ENCODE data around the gene EVC. TPM values are rescaled to one million over a fixed set of nuclear protein-coding genes. Genes with fewer than 3 reads are reported as not detected.

EVC gene
- total RNA-seq, 1 donor: 58.2 TPM

DNA sequence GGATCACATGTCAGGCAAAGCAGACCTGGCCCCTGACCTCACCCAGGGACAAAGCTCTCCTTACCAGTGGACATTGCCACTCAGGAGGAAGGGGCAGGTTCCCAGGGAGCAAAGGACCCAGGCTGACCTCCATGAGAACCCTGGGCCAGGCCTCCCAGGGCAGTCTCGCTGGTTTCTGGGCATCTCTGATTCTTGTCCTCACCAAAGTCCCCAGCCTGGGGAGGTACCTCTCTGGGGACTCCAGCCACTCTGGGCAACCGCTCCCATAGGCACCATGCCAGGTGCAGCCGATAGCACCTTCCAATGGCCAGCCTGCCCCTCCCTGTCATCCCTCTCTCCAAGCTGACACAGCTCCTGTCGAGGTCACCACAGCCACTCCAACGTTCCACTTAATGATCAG, 10.5 kb upstream of the EVC start:
- no peak for DNase-seq (ENCODE audit: low read depth)
- TF ChIP-seq, protein P1, sequence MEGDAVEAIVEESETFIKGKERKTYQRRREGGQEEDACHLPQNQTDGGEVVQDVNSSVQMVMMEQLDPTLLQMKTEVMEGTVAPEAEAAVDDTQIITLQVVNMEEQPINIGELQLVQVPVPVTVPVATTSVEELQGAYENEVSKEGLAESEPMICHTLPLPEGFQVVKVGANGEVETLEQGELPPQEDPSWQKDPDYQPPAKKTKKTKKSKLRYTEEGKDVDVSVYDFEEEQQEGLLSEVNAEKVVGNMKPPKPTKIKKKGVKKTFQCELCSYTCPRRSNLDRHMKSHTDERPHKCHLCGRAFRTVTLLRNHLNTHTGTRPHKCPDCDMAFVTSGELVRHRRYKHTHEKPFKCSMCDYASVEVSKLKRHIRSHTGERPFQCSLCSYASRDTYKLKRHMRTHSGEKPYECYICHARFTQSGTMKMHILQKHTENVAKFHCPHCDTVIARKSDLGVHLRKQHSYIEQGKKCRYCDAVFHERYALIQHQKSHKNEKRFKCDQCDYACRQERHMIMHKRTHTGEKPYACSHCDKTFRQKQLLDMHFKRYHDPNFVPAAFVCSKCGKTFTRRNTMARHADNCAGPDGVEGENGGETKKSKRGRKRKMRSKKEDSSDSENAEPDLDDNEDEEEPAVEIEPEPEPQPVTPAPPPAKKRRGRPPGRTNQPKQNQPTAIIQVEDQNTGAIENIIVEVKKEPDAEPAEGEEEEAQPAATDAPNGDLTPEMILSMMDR (IDR thresholded peaks at IDR 0.05; ENCODE audit: insufficient read depth, low read length): no peak
- no peak overlapping the region for H3K4me3 ChIP-seq (ENCODE audit: low read depth, low read length)

DNA sequence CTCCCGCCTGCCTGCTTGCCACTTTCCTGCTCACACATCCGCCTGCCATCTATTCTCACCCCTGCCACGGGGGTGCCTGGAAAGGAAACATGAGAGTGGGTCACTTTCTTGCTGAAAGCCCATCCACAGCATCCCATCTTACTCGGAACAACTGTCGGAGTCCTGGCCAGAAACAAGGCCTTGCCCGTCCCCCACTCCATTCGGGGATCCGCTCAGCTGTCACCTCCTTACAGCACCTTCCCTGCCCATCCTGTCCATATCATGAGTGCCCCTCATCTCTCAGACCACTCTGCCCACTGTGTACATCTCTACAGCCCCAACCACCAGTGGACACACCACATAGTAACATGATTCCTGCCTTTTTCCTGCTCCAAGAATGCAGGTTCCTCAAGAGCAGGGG, 9.0 kb upstream of the EVC start:
- H3K4me3 ChIP-seq (ENCODE audit: low read depth, low read length): no peak overlapping the region
- TF ChIP-seq, protein P1 (IDR thresholded peaks at IDR 0.05; ENCODE audit: insufficient read depth, low read length): no peak
- DNase-seq (ENCODE audit: low read depth): no peak

DNA sequence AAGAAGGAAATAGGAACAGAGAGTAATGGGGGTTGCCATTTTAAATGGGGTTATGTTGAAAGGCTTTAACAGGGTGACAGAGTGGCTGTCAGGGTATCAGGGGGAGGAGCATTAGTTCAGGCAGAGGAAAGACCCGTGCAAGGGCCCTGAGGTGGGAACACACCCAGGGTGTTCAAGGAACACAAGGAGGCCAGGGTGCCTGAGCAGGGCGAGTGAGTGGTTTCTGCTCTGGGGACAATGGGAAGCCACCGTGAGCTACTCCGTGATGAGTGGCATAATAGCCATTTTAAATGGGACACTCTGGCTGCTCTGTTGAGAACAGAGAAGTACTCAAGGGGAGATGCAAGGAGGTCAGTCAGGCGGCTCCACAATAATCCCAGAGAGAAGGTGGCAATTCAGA, 7.2 kb upstream of the EVC start:
- no peak overlapping the region for H3K4me3 ChIP-seq (ENCODE audit: low read depth, low read length)
- DNase-seq (ENCODE audit: low read depth): no peak
- TF ChIP-seq, protein P1 (IDR thresholded peaks at IDR 0.05; ENCODE audit: insufficient read depth, low read length): no peak

DNA sequence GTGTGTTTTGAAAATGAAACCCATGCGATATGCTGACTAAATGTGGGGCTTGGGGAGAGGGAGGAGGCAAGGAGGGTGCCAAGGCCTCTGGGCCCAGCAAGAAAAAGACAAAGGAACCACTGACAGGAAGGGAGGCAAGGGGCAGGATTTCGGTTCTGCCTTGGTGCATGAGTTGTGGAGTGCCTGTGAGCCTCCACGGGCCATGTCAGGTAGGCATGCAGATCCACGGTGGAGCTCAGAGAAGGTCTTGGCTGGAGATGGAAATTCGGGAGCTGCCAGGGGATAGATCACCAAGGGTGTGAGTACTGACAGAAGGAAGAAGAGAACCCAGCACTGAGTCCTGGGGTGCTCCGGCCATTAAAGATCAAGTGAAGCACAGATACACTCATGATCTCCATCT, 6.7 kb upstream of the EVC start:
- no peak for DNase-seq (ENCODE audit: low read depth)
- no peak overlapping the region for H3K4me3 ChIP-seq (ENCODE audit: low read depth, low read length)
- TF ChIP-seq, protein P1 (IDR thresholded peaks at IDR 0.05; ENCODE audit: insufficient read depth, low read length): no peak

DNA sequence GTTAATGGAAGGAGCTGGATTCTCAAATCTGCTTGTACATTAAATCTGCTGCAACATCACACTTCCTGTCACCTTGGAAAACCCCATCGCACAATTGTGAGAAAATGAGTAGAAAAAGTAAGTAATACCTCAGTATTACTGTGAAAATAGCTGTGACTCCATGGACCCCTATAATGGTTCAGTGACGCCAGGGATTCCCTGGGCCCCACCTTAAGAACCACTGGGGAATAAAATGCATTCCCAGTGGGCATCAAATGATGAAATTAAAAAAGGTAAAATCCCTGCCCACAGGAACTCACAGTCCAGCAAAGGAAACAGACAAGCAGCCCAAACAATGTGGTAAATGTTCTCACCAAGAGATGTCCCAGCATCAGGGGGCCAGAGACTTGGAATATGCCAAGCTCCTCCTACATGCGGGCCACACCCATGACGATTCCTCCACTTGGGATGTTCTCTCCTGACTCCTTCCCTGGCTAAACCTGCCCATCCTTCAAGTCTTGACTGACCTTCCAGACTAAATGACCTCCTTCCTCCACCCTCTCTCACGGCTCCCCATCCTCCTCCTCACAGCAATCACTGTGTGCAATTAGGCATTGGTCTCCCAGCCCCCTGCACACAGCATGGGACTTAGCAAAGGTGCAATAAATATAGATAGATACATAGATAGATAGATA, 5.2 kb upstream of the EVC start:
- TF ChIP-seq, protein P1 (IDR thresholded peaks at IDR 0.05; ENCODE audit: insufficient read depth, low read length): no peak
- peak; percentile 32 for DNase-seq (ENCODE audit: low read depth)
- no peak overlapping the region for H3K4me3 ChIP-seq (ENCODE audit: low read depth, low read length)

DNA sequence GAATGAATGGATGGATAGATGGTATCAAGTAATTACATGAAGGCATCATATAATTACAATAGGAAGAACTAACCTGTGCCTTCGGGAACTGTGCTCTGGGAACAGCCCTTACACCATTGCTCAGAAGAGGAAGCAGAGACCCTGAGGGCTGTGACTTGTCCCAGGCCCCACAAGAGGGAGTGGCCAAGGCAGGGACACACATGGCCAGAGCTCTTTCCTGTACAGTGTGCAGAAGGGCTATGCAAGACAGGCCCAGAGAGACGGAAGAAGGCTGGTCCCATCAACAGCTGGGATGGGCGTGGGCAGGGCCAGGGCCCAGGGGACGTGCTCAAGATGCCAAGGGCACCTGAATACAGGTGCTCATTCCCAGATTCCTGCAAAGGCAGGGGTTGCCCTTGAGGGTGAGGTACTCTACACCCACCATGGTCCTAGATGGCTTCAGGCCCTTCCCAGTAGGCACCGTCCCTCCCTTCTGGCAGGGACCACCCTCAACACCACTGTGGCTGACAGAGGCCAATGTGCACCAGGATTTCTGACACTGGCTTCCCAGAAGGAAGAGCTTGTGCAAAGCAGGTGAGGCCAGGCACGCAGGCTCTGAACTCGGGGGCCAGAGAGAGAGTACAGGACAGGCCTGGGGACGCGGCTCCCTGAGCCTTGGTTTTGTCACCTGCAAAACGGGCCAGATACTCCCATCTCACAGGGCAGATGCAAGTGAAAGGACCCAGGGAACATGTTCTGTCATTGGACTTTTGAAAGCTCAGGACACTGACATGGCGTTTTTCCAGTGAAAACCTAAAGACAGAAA, 4.3 kb upstream of the EVC start:
- TF ChIP-seq, protein P1 (IDR thresholded peaks at IDR 0.05; ENCODE audit: insufficient read depth, low read length): no peak
- DNase-seq (ENCODE audit: low read depth): no peak
- peak overlapping the region; percentile 80 for H3K4me3 ChIP-seq (ENCODE audit: low read depth, low read length)
